ENCODE results near the gene GSTM2.

GSTM2 gene

GRCh38 chr1:109637446-109637845, 30.4 kb upstream of the GSTM2 start:
- Histone ChIP-seq H3K36me3 (ENCODE audit: control insufficient read depth, low read length) (no peaks in the 10 kb centered on the region), H3K9me3 (ENCODE audit: control insufficient read depth, insufficient read depth, low read length) (no peaks in the 10 kb centered on the region), H3K4me1 (ENCODE audit: control insufficient read depth, low read length) (0 out of 2 replicates have a peak, but pooled peaks cover 3% of the 10 kb centered on the region), H3K27me3 (ENCODE audit: control insufficient read depth, low read length) (no peaks in the 10 kb centered on the region), H3K4me3 (ENCODE audit: low read length) (no peak overlapping the region), H3F3A (ENCODE audit: control insufficient read depth, insufficient read depth) (peaks cover 3% of the 10 kb centered on the region; the same call in 1 of the 2 replicates), H3K9me2 (replicated peaks; ENCODE audit: control insufficient read depth, low read length) (no peaks in the 10 kb centered on the region), H3K4me2 (ENCODE audit: low read length) (no peak overlapping the region), H3K27ac (ENCODE audit: low read depth, low read length) (no peak overlapping the region), H3K79me2 (ENCODE audit: control insufficient read depth, low read length) (no peaks in the 10 kb centered on the region), H4K20me1 (ENCODE audit: control insufficient read depth, insufficient read depth, low read depth, low read length) (no peaks in the 10 kb centered on the region)
- TF ChIP-seq EZH2phosphoT487 (IDR thresholded peaks at IDR 0.05; ENCODE audit: borderline replicate concordance, low read length) = no peak
- no peak for TF ChIP-seq CTCF (IDR thresholded peaks at IDR 0.05; ENCODE audit: low read depth, low read length, poor library complexity, severe bottlenecking)

- no peak overlapping the region for H3K27ac ChIP-seq (ENCODE audit: low read depth, low read length)
- H3K4me2 ChIP-seq (ENCODE audit: low read length) = no peak overlapping the region
- TF ChIP-seq CTCF (IDR thresholded peaks at IDR 0.05; ENCODE audit: low read depth, low read length, poor library complexity, severe bottlenecking) (no peak), EZH2phosphoT487 (IDR thresholded peaks at IDR 0.05; ENCODE audit: borderline replicate concordance, low read length) (no peak)
- H3F3A ChIP-seq (ENCODE audit: control insufficient read depth, insufficient read depth) = no peaks in the 10 kb centered on the region
- no peaks in the 10 kb centered on the region for H3K9me3 ChIP-seq (ENCODE audit: control insufficient read depth, insufficient read depth, low read length)
- peaks cover 10% of the 10 kb centered on the region for H3K4me1 ChIP-seq (ENCODE audit: control insufficient read depth, low read length)
- H3K9me2 ChIP-seq (replicated peaks; ENCODE audit: control insufficient read depth, low read length) = no peaks in the 10 kb centered on the region
- no peaks in the 10 kb centered on the region for H3K27me3 ChIP-seq (ENCODE audit: control insufficient read depth, low read length)
- H4K20me1 ChIP-seq (ENCODE audit: control insufficient read depth, insufficient read depth, low read depth, low read length) = no peaks in the 10 kb centered on the region
- H3K79me2 ChIP-seq (ENCODE audit: control insufficient read depth, low read length) = no peaks in the 10 kb centered on the region
- H3K4me3 ChIP-seq (ENCODE audit: low read length) = no peak overlapping the region
- no peaks in the 10 kb centered on the region for H3K36me3 ChIP-seq (ENCODE audit: control insufficient read depth, low read length)
These were observed 28.6 kb upstream of the GSTM2 start for GRCh38 chr1:109639063-109639840.

GRCh38 chr1:109639841-109640184, 28.0 kb upstream of the GSTM2 start:
- no peaks in the 10 kb centered on the region for H3K79me2 ChIP-seq (ENCODE audit: control insufficient read depth, low read length)
- no peaks in the 10 kb centered on the region for H4K20me1 ChIP-seq (ENCODE audit: control insufficient read depth, insufficient read depth, low read depth, low read length)
- no peaks in the 10 kb centered on the region for H3K36me3 ChIP-seq (ENCODE audit: control insufficient read depth, low read length)
- TF ChIP-seq EZH2phosphoT487 (IDR thresholded peaks at IDR 0.05; ENCODE audit: borderline replicate concordance, low read length) = no peak
- TF ChIP-seq CTCF (IDR thresholded peaks at IDR 0.05; ENCODE audit: low read depth, low read length, poor library complexity, severe bottlenecking) = no peak
- H3F3A ChIP-seq (ENCODE audit: control insufficient read depth, insufficient read depth) = no peaks in the 10 kb centered on the region
- H3K4me2 ChIP-seq (ENCODE audit: low read length) = no peak overlapping the region
- no peaks in the 10 kb centered on the region for H3K27me3 ChIP-seq (ENCODE audit: control insufficient read depth, low read length)
- no peaks in the 10 kb centered on the region for H3K9me2 ChIP-seq (replicated peaks; ENCODE audit: control insufficient read depth, low read length)
- no peaks in the 10 kb centered on the region for H3K9me3 ChIP-seq (ENCODE audit: control insufficient read depth, insufficient read depth, low read length)
- no peak overlapping the region for H3K4me3 ChIP-seq (ENCODE audit: low read length)
- H3K4me1 ChIP-seq (ENCODE audit: control insufficient read depth, low read length) = peaks cover 7% of the 10 kb centered on the region
- H3K27ac ChIP-seq (ENCODE audit: low read depth, low read length) = no peak overlapping the region

All from DOHH2 (cell line).